GM18873 (cell line): ENCODE measurements around the gene PTPN3.
"Not testable (repeated sequence)": the region's sequence is repeated elsewhere in the genome, so short reads cannot be mapped to it uniquely, and the experiment has no call there.

Experiments used
- ATAC-seq: cut with Tn5 transposase; IDR thresholded peaks from one replicate; pipeline ENCODE4 v1.9.1; 2021; ENCODE audit warnings: mild to moderate bottlenecking, moderate library complexity, moderate number of reproducible peaks; ENCODE audit not compliant: unreplicated experiment, low FRiP score

The PTPN3 gene

GRCh38 chr9:109498195-109499092 is at the start of gene PTPN3:
Gene PTPN3, minus strand, starts transcription at chr9:109498307. Its CDS starts 34,873 bp downstream, at chr9:109463434.
- ATAC-seq: no peak

GRCh38 chr9:109544954-109545353 is 46.8 kb upstream of the PTPN3 start:
- not testable (repeated sequence) for ATAC-seq

- no peak for ATAC-seq
These were observed 44.8 kb upstream of the PTPN3 start for GRCh38 chr9:109542922-109543321.

- no peak for ATAC-seq
These were observed 40.2 kb upstream of the PTPN3 start for GRCh38 chr9:109538346-109538745.

- ATAC-seq: no peak
These were observed 39.2 kb upstream of the PTPN3 start for GRCh38 chr9:109537288-109537687.

- no peak for ATAC-seq
These were observed 38.8 kb upstream of the PTPN3 start for GRCh38 chr9:109536859-109537258.

- ATAC-seq: no peak
These were observed 37.3 kb upstream of the PTPN3 start for GRCh38 chr9:109535365-109535764.

- no peak for ATAC-seq
These were observed 36.0 kb upstream of the PTPN3 start for GRCh38 chr9:109534151-109534550.

- ATAC-seq: not testable (repeated sequence)
These were observed 34.5 kb upstream of the PTPN3 start for GRCh38 chr9:109532652-109533051.

GRCh38 chr9:109522106-109522505 is 24.0 kb upstream of the PTPN3 start:
- no peak for ATAC-seq

GRCh38 chr9:109520475-109521132 is 22.5 kb upstream of the PTPN3 start:
- ATAC-seq: peak; percentile 78

- no peak for ATAC-seq
These were observed 21.3 kb upstream of the PTPN3 start for GRCh38 chr9:109519366-109519765.

GRCh38 chr9:109518621-109519335 is 20.7 kb upstream of the PTPN3 start:
- ATAC-seq: no peak

- no peak for ATAC-seq
These were observed 19.8 kb upstream of the PTPN3 start for GRCh38 chr9:109517901-109518377.

GRCh38 chr9:109513871-109514270 is 15.8 kb upstream of the PTPN3 start:
- ATAC-seq: no peak

- peak; percentile 59 for ATAC-seq
These were observed 14.2 kb upstream of the PTPN3 start for GRCh38 chr9:109512170-109512756.

- ATAC-seq: no peak
These were observed 12.4 kb upstream of the PTPN3 start for GRCh38 chr9:109510506-109510905.

- not testable (repeated sequence) for ATAC-seq
These were observed 11.9 kb upstream of the PTPN3 start for GRCh38 chr9:109510042-109510441.

GRCh38 chr9:109509611-109510010 is 11.5 kb upstream of the PTPN3 start:
- no peak for ATAC-seq

- no peak for ATAC-seq
These were observed 9.3 kb upstream of the PTPN3 start for GRCh38 chr9:109507421-109507838.
